Liver (tissue), 9 donors: ENCODE results near the gene NLGN1. TPM values are rescaled to one million over a fixed set of nuclear protein-coding genes. Genes with fewer than 3 reads are reported as not detected.

ENCODE experiments used
- DNase-seq: peaks from one replicate; pipeline ENCODE4 v3.0.0-alpha.2; 2017; ENCODE audit warnings: low spot score
- H3K27ac ChIP-seq, 2 donors: one replicate each; pipeline ENCODE4 v1.7.0; 2013; ENCODE audit warnings: inconsistent platforms in 2 of 2, low read length in 2 of 2, control low read depth in 1 of 2, low read depth in 1 of 2, mild to moderate bottlenecking in 1 of 2
- H3K27me3 ChIP-seq, 4 donors: one replicate each; pipeline versions ENCODE4 v1.6.1 to v1.7.0; 2013; ENCODE audit warnings: low read length in 3 of 4, inconsistent platforms in 1 of 4, mild to moderate bottlenecking in 1 of 4, moderate library complexity in 1 of 4; ENCODE audit not compliant: control insufficient read depth in 4 of 4, insufficient read depth in 4 of 4
- H3K36me3 ChIP-seq, 4 donors: one replicate each; pipeline versions ENCODE4 v1.6.1 to v1.7.0; 2013; ENCODE audit warnings: low read length in 3 of 4, mild to moderate bottlenecking in 3 of 4, low read depth in 1 of 4, moderate library complexity in 1 of 4; ENCODE audit not compliant: control insufficient read depth in 4 of 4, insufficient read depth in 3 of 4
- H3K4me1 ChIP-seq, 4 donors: one replicate each; pipeline versions ENCODE4 v1.6.1 to v1.7.0; 2013; ENCODE audit warnings: low read length in 3 of 4, mild to moderate bottlenecking in 3 of 4, moderate library complexity in 1 of 4; ENCODE audit not compliant: control insufficient read depth in 4 of 4, insufficient read depth in 4 of 4
- H3K4me3 ChIP-seq, 3 donors: one replicate each; pipeline versions ENCODE4 v1.6.1 to v1.7.0; 2013; ENCODE audit warnings: low read length in 3 of 3, control low read depth in 1 of 3, low read depth in 1 of 3, mild to moderate bottlenecking in 1 of 3
- H3K9ac ChIP-seq, 2 donors: one replicate each; pipeline ENCODE4 v1.7.0; 2013; ENCODE audit warnings: low read length in 2 of 2, mild to moderate bottlenecking in 2 of 2, moderate library complexity in 2 of 2, control low read depth in 1 of 2, low read depth in 1 of 2
- H3K9me3 ChIP-seq, 4 donors: one replicate each; pipeline versions ENCODE4 v1.6.1 to v1.7.0; 2013; ENCODE audit warnings: low read length in 3 of 4; ENCODE audit not compliant: control insufficient read depth in 4 of 4
- EGR1 ChIP-seq, 2 donors: IDR thresholded peaks; 2 replicates each; pipeline ENCODE4 v1.6.1; 2016 to 2018; ENCODE audit warnings: antibody characterized with exemption in 2 of 2, low read depth in 2 of 2
- FOXA1 ChIP-seq: IDR thresholded peaks from 2 replicates; pipeline ENCODE4 v1.6.1; 2016; ENCODE audit warnings: antibody characterized with exemption
- FOXA2 ChIP-seq: IDR thresholded peaks from 2 replicates; pipeline ENCODE4 v1.6.1; 2016; ENCODE audit warnings: antibody characterized with exemption
- GABPA ChIP-seq, 2 donors: IDR thresholded peaks in 1 of 2; conservative IDR thresholded peaks in 1 of 2; 2 replicates each; pipeline ENCODE4 v1.6.1; 2016; ENCODE audit warnings: antibody characterized with exemption in 2 of 2, mild to moderate bottlenecking in 1 of 2, moderate library complexity in 1 of 2
- HNF4A ChIP-seq, 2 donors: conservative IDR thresholded peaks; 2 replicates each; pipeline ENCODE4 v1.6.1; 2016; ENCODE audit warnings: antibody characterized with exemption in 2 of 2, mild to moderate bottlenecking in 2 of 2
- HNF4G ChIP-seq: IDR thresholded peaks from 2 replicates; pipeline ENCODE4 v1.6.1; 2016; ENCODE audit warnings: antibody characterized with exemption
- JUND ChIP-seq, 2 donors: IDR thresholded peaks; 2 replicates each; pipeline ENCODE4 v1.6.1; 2016; ENCODE audit warnings: antibody characterized with exemption in 2 of 2
- MAX ChIP-seq: IDR thresholded peaks from 2 replicates; pipeline ENCODE4 v1.6.1; 2016; ENCODE audit warnings: antibody characterized with exemption
- NR2F2 ChIP-seq: IDR thresholded peaks from 2 replicates; pipeline ENCODE4 v1.6.1; 2016; ENCODE audit warnings: antibody characterized with exemption
- RAD21 ChIP-seq, 2 donors: IDR thresholded peaks; 2 replicates each; pipeline ENCODE4 v1.6.1; 2016; ENCODE audit warnings: antibody characterized with exemption in 2 of 2, mild to moderate bottlenecking in 2 of 2
- REST ChIP-seq: IDR thresholded peaks from 2 replicates; pipeline ENCODE4 v1.6.1; 2016; ENCODE audit warnings: antibody characterized with exemption, mild to moderate bottlenecking
- RXRA ChIP-seq, 2 donors: IDR thresholded peaks; 2 replicates each; pipeline ENCODE4 v1.6.1; 2017 to 2018; ENCODE audit warnings: antibody characterized with exemption in 2 of 2, mild to moderate bottlenecking in 1 of 2
- SP1 ChIP-seq: IDR thresholded peaks from 2 replicates; pipeline ENCODE4 v1.6.1; 2018; ENCODE audit warnings: antibody characterized with exemption, mild to moderate bottlenecking
- TAF1 ChIP-seq: conservative IDR thresholded peaks from 2 replicates; pipeline ENCODE4 v1.6.1; 2016; ENCODE audit warnings: antibody characterized with exemption, mild to moderate bottlenecking
- YY1 ChIP-seq: IDR thresholded peaks from 2 replicates; pipeline ENCODE4 v1.6.1; 2016; ENCODE audit warnings: antibody characterized with exemption, mild to moderate bottlenecking
- WGBS: extraction: QIAGEN DNeasy Blood & Tissue Kit; methylation state at CpG from one replicate; pipeline ENCODE4 v1.1.7; 2013; 5-methylcytosine and 5-hydroxymethylcytosine counted together
- polyA plus RNA-seq, 2 donors: library from polyadenylated mRNA; stranded (reverse) in 1 of 2; unstranded in 1 of 2; fragments of 200-250 nt in 1 of 2; fragments of >200 nt in 1 of 2; fragmentation: Nextera tagmentation in 1 of 2; extraction: Ambion mirVana in 1 of 2; gene quantifications; one replicate each; pipeline versions ENCODE4 v1.2.1 to v1.2.3, GENCODE V29; 2013 to 2015
- total RNA-seq, 2 donors: library from RNA; depleted of rRNA; stranded (reverse); fragments of >200 nt; gene quantifications; one replicate each; pipeline ENCODE4 v1.2.3, GENCODE V29; 2014
- TF ChIP-seq, protein P1 (sequence below): IDR thresholded peaks from 2 replicates; pipeline ENCODE4 v1.6.1; 2016; ENCODE audit warnings: antibody characterized with exemption
- TF ChIP-seq, protein P2 (sequence below): fragments of 150-350 bp; IDR thresholded peaks from 2 replicates; pipeline ENCODE4 v1.5.1; 2017; ENCODE audit warnings: improper control_type of control experiment, low read depth, low read length; ENCODE audit not compliant: missing input control
- TF ChIP-seq, protein P3 (sequence below): IDR thresholded peaks from 2 replicates; pipeline ENCODE4 v1.6.1; 2016; ENCODE audit warnings: antibody characterized with exemption
- donor health status: healthy.
- donor health status: healthy.
- donor health status: healthy.
- donor health status: healthy.
- donor health status: healthy.

Gene NLGN1
- total and polyA plus RNA-seq, 4 donors = 0.02 to 0.67 (median 0.37) TPM; not detected in 1

DNA sequence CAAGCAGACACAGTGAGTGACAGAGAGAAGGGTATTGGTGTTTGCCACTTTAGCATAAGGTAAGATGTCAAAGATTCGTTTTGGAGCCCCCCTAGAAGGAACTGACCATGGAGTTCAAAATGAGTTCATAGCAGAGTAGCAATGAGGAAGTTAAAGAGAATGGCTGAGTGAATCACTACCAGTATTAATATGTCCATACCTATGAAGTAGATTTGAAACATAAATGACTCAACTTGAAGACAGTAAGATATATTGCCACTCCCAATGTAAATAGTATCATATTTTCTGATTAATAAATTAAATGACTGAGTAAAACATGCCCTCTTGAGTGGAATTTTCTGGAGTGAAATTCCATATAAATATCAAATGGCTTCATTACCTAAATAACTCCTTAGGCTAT is 675.1 kb downstream of the NLGN1 start:
- no peak for DNase-seq
- TF ChIP-seq FOXA1 = no peak
- TF ChIP-seq, protein P1, sequence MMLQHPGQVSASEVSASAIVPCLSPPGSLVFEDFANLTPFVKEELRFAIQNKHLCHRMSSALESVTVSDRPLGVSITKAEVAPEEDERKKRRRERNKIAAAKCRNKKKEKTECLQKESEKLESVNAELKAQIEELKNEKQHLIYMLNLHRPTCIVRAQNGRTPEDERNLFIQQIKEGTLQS = no peak
- TF ChIP-seq YY1 = no peak
- TF ChIP-seq TAF1 = no peak
- no peak for TF ChIP-seq SP1
- no peak for TF ChIP-seq HNF4A (conservative IDR thresholded peaks at IDR 0.05)
- TF ChIP-seq GABPA (IDR thresholded peaks at IDR 0.05 in 1 of 2, conservative IDR thresholded peaks at IDR 0.05 in 1 of 2) = no peak
- TF ChIP-seq RXRA (IDR thresholded peaks at IDR 0.05) = no peak
- TF ChIP-seq, protein P2, sequence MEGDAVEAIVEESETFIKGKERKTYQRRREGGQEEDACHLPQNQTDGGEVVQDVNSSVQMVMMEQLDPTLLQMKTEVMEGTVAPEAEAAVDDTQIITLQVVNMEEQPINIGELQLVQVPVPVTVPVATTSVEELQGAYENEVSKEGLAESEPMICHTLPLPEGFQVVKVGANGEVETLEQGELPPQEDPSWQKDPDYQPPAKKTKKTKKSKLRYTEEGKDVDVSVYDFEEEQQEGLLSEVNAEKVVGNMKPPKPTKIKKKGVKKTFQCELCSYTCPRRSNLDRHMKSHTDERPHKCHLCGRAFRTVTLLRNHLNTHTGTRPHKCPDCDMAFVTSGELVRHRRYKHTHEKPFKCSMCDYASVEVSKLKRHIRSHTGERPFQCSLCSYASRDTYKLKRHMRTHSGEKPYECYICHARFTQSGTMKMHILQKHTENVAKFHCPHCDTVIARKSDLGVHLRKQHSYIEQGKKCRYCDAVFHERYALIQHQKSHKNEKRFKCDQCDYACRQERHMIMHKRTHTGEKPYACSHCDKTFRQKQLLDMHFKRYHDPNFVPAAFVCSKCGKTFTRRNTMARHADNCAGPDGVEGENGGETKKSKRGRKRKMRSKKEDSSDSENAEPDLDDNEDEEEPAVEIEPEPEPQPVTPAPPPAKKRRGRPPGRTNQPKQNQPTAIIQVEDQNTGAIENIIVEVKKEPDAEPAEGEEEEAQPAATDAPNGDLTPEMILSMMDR = no peak
- no peak for TF ChIP-seq EGR1 (IDR thresholded peaks at IDR 0.05; ENCODE audit: low read depth in 2 of 2)
- no peak for TF ChIP-seq NR2F2
- TF ChIP-seq FOXA2 = no peak
- no peak for TF ChIP-seq HNF4G
- TF ChIP-seq RAD21 (IDR thresholded peaks at IDR 0.05) = no peak
- no peak for TF ChIP-seq MAX
- TF ChIP-seq, protein P3, sequence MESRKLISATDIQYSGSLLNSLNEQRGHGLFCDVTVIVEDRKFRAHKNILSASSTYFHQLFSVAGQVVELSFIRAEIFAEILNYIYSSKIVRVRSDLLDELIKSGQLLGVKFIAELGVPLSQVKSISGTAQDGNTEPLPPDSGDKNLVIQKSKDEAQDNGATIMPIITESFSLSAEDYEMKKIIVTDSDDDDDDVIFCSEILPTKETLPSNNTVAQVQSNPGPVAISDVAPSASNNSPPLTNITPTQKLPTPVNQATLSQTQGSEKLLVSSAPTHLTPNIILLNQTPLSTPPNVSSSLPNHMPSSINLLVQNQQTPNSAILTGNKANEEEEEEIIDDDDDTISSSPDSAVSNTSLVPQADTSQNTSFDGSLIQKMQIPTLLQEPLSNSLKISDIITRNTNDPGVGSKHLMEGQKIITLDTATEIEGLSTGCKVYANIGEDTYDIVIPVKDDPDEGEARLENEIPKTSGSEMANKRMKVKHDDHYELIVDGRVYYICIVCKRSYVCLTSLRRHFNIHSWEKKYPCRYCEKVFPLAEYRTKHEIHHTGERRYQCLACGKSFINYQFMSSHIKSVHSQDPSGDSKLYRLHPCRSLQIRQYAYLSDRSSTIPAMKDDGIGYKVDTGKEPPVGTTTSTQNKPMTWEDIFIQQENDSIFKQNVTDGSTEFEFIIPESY = no peak
- TF ChIP-seq JUND (IDR thresholded peaks at IDR 0.05) = no peak
- TF ChIP-seq REST = no peak
- Histone ChIP-seq H3K4me1 (no peaks in the 10 kb centered on the region), H3K27me3 (no peaks in the 10 kb centered on the region), H3K4me3 (no peak overlapping the region), H3K9me3 (no peaks in the 10 kb centered on the region), H3K9ac (no peak overlapping the region), H3K36me3 (no peaks in the 10 kb centered on the region), H3K27ac (no peak overlapping the region)
- 15% methylated on average over 1 of the region's 1 CpG for WGBS

DNA sequence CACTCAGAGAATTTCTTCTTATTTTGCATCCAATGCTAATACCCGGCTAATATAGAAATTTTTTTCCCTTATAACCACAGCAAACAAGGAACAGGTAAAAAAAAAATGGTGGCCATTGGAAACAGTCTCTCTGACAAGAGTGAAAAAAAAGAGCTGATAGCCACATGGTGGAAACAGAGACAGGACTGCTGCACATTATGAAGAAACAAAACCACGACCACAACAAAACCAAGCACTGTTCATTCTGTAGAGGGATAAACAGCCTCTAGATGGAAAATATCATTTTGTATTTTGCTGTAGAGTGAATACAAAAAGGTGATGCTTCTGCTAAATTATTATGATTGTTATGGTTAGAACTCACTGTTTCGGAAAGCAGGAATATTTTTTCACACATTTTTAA is 686.2 kb downstream of the NLGN1 start:
- H3K9ac ChIP-seq = no peak overlapping the region
- no peaks in the 10 kb centered on the region for H3K27me3 ChIP-seq
- no peaks in the 10 kb centered on the region for H3K4me1 ChIP-seq
- TF ChIP-seq, protein P2 = no peak
- TF ChIP-seq REST = no peak
- H3K9me3 ChIP-seq = no peaks in the 10 kb centered on the region
- H3K36me3 ChIP-seq = no peaks in the 10 kb centered on the region
- no peak overlapping the region for H3K4me3 ChIP-seq
- no peak overlapping the region for H3K27ac ChIP-seq
- no peak for DNase-seq
- 84% methylated on average over 3 of the region's 3 CpGs for WGBS
